GM15510 (cell line): Measurements from ENCODE around the gene SERPINB13.

Experiments used
- POLR2A ChIP-seq: IDR thresholded peaks from 3 replicates; pipeline ENCODE4 v1.6.1; 2011; ENCODE audit warnings: borderline replicate concordance; ENCODE audit not compliant: insufficient read length; ENCODE audit errors: extremely low read depth

The SERPINB13 gene

GRCh38 chr18:63586966-63587365 lies at the start of gene SERPINB13:
Gene SERPINB13 (plus strand): TSS chr18:63587343. CDS start chr18:63588668, 1,325 bp downstream.
- TF ChIP-seq POLR2A: no peak

- no peak for TF ChIP-seq POLR2A
Observed at GRCh38 chr18:63539904-63540510, 47.1 kb upstream of the SERPINB13 start.

- TF ChIP-seq POLR2A: no peak
Observed at GRCh38 chr18:63542069-63542468, 45.1 kb upstream of the SERPINB13 start, which contains the start of gene SERPINB12. Gene SERPINB12 (plus strand): TSS chr18:63542369. CDS start chr18:63556160, 13,791 bp downstream.

- no peak for TF ChIP-seq POLR2A
Observed at GRCh38 chr18:63544017-63544416, 43.1 kb upstream of the SERPINB13 start.

GRCh38 chr18:63545000-63545399 lies 42.1 kb upstream of the SERPINB13 start:
- no peak for TF ChIP-seq POLR2A

- no peak for TF ChIP-seq POLR2A
Observed at GRCh38 chr18:63550068-63550467, 37.1 kb upstream of the SERPINB13 start.

GRCh38 chr18:63551769-63552168 lies 35.4 kb upstream of the SERPINB13 start:
- TF ChIP-seq POLR2A: no peak

GRCh38 chr18:63552581-63552980 lies 34.6 kb upstream of the SERPINB13 start:
- TF ChIP-seq POLR2A: no peak

- TF ChIP-seq POLR2A: no peak
Observed at GRCh38 chr18:63553081-63553480, 34.1 kb upstream of the SERPINB13 start.

- no peak for TF ChIP-seq POLR2A
Observed at GRCh38 chr18:63559567-63560491, 27.3 kb upstream of the SERPINB13 start.

GRCh38 chr18:63562284-63562683 lies 24.9 kb upstream of the SERPINB13 start:
- no peak for TF ChIP-seq POLR2A

- no peak for TF ChIP-seq POLR2A
Observed at GRCh38 chr18:63564021-63564420, 23.1 kb upstream of the SERPINB13 start.

GRCh38 chr18:63564561-63564960 lies 22.6 kb upstream of the SERPINB13 start:
- TF ChIP-seq POLR2A: no peak

- TF ChIP-seq POLR2A: no peak
Observed at GRCh38 chr18:63567276-63567675, 19.9 kb upstream of the SERPINB13 start.

- no peak for TF ChIP-seq POLR2A
Observed at GRCh38 chr18:63567825-63568224, 19.3 kb upstream of the SERPINB13 start.

GRCh38 chr18:63570721-63571120 lies 16.4 kb upstream of the SERPINB13 start:
- TF ChIP-seq POLR2A: no peak

GRCh38 chr18:63575681-63576080 lies 11.5 kb upstream of the SERPINB13 start:
- TF ChIP-seq POLR2A: no peak
